Ovary (tissue), 9 donors: Measurements from ENCODE around the gene ERN1. TPM values are rescaled to one million over a fixed set of nuclear protein-coding genes. Genes with fewer than 3 reads are reported as not detected.
A peak's percentile ranks its signal among the peaks of the same experiment; 100 is the strongest.

Experiments
- DNase-seq, 5 donors: peaks; one replicate each; pipeline ENCODE4 v3.0.0-alpha.2; 2019 to 2020
- H3K27ac ChIP-seq, 2 donors: fragments of 200-600 bp; one replicate each; pipeline versions ENCODE4 v1.5.1 to v1.8.0; 2019 to 2022
- H3K27me3 ChIP-seq: fragments of 200-600 bp; one replicate; pipeline ENCODE4 v1.8.0; 2022
- H3K36me3 ChIP-seq: fragments of 200-600 bp; sonication (generic); one replicate; pipeline ENCODE4 v1.5.1; 2019
- H3K4me1 ChIP-seq: one replicate; pipeline ENCODE4 v1.8.1; 2013; ENCODE audit warnings: mild to moderate bottlenecking, moderate library complexity; ENCODE audit not compliant: insufficient read depth
- H3K4me3 ChIP-seq: fragments of 200-600 bp; sonication (generic); one replicate; pipeline ENCODE4 v1.5.1; 2017
- H3K9me3 ChIP-seq, 2 donors: fragments of 200-600 bp in 1 of 2; sonication (generic) in 1 of 2; one replicate each; pipeline versions ENCODE4 v1.5.1 to v1.8.1; 2013 to 2019; ENCODE audit warnings: mild to moderate bottlenecking in 1 of 2, moderate library complexity in 1 of 2
- EP300 ChIP-seq: sonication (generic); formaldehyde crosslinking; IDR thresholded peaks from one replicate; pipeline ENCODE4 v1.6.1; 2017; ENCODE audit warnings: antibody characterized with exemption
- POLR2A ChIP-seq: fragments of 450-650 bp; IDR thresholded peaks from one replicate; pipeline ENCODE4 v1.6.1; 2017; ENCODE audit warnings: antibody characterized with exemption, mild to moderate bottlenecking, moderate library complexity
- WGBS, 3 donors: extraction: QIAGEN DNeasy Blood & Tissue Kit in 1 of 3; methylation state at CpG; one replicate each; pipeline versions ENCODE4 v1.1.5 to v1.1.7; 2013 to 2017; 5-methylcytosine and 5-hydroxymethylcytosine counted together
- intact Hi-C, 4 donors: fragments of 100-400 bp; cut with DNase I; formaldehyde crosslinking; loops; one replicate each; pipeline versions ENCODE4 v1.11.0 to v1.15.1; 2022 to 2023
- polyA plus RNA-seq, 2 donors: library from polyadenylated mRNA; stranded (reverse); fragments of 200-250 nt in 1 of 2; fragments of 350-450 nt in 1 of 2; fragmentation: Illumina TruSeq in 1 of 2; extraction: RNeasy Lipid Tissue Mini Kit (QIAGEN cat#74804) in 1 of 2; gene quantifications; one replicate each; pipeline ENCODE4 v1.2.3, GENCODE V29; 2013 to 2014
- total RNA-seq, 7 donors: library from RNA; depleted of rRNA in 2 of 7; stranded (reverse); fragments of >200 nt in 2 of 7; fragmentation: NEBNext Ultra II Directional in 3 of 7; extraction: Animal tissue kit (Norgen Biotek cat#: 25700) in 3 of 7; gene quantifications; one replicate each; pipeline versions ENCODE4 v1.1.0 to v1.2.4, GENCODE V29; 2016 to 2023
- TF ChIP-seq, protein P1 (sequence below), 3 donors: fragments of 450-650 bp in 2 of 3; fragments of 200-600 bp in 1 of 3; IDR thresholded peaks; one replicate each; pipeline versions ENCODE4 v1.5.1 to v1.8.0; 2016 to 2022; ENCODE audit warnings: antibody characterized with exemption in 3 of 3, mild to moderate bottlenecking in 1 of 3
- donor health status: DM: no; HTN: no; CAD: no; lungs with moderate emphysema.
- donor health status: DM: no; HTN: no; CAD: no.
- donor health status: Bipolar disorder and iron deficiency.
- donor health status: DM: yes; HTN: yes; CAD: no.
- donor health status: DM: no; HTN: no; CAD: no.
- donor health status: DM: yes; HTN: yes; CAD: no.

The ERN1 gene
- total and polyA plus RNA-seq, 9 donors = 8.1 to 73.4 (median 30.4) TPM

- Histone ChIP-seq H3K27me3 (no peaks in the 10 kb centered on the region), H3K4me3 (no peak overlapping the region), H3K27ac (no peak overlapping the region), H3K9me3 (no peaks in the 10 kb centered on the region), H3K4me1 (no peaks in the 10 kb centered on the region), H3K36me3 (no peaks in the 10 kb centered on the region)
- no peak for TF ChIP-seq EP300
- TF ChIP-seq POLR2A = no peak
- TF ChIP-seq, protein P1, sequence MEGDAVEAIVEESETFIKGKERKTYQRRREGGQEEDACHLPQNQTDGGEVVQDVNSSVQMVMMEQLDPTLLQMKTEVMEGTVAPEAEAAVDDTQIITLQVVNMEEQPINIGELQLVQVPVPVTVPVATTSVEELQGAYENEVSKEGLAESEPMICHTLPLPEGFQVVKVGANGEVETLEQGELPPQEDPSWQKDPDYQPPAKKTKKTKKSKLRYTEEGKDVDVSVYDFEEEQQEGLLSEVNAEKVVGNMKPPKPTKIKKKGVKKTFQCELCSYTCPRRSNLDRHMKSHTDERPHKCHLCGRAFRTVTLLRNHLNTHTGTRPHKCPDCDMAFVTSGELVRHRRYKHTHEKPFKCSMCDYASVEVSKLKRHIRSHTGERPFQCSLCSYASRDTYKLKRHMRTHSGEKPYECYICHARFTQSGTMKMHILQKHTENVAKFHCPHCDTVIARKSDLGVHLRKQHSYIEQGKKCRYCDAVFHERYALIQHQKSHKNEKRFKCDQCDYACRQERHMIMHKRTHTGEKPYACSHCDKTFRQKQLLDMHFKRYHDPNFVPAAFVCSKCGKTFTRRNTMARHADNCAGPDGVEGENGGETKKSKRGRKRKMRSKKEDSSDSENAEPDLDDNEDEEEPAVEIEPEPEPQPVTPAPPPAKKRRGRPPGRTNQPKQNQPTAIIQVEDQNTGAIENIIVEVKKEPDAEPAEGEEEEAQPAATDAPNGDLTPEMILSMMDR (IDR thresholded peaks at IDR 0.05) = no peak
- 27 to 35% (median 29%) methylated on average over 5 of the region's 5 CpGs for WGBS, 3 donors
- peak in 1 of 5 donors; percentile 55 for DNase-seq
- intact Hi-C loops = no loop called here
Observed at GRCh38 chr17:64058621-64059020, 71.3 kb downstream of the ERN1 start.

DNA sequence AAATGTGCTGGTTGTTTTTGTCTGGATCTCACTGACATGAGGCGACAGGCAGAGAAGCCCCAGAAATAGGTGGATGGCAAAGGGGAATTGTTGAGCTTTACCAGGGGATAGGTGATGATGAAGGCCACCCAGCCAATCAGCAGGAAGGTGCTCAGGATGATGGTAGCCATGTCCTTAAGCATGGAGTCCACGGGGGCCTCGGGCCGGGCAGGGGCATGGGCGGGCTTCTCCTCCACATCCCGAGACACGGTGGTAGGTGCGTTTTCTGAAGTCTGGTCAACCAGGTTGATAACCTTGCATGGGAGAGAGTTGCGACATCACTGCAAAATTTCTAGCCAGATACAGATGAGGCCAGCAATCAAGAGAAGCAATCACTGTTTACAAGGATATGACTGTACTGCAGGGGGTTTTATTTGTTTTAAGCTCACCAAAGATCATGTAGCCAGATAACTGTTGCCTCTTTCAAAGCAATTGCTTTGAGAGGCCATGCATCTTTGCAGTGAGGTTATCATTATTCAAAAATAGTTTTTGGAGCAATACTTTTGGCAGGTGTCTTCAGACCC lies 72.2 kb downstream of the ERN1 start:
- TF ChIP-seq, protein P1 (IDR thresholded peaks at IDR 0.05) = no peak
- TF ChIP-seq POLR2A (no peak), EP300 (no peak)
- WGBS, 3 donors = 87 to 91% (median 89%) methylated on average over 9 of the region's 9 CpGs
- no peaks in the 10 kb centered on the region for H3K36me3 ChIP-seq

GRCh38 chr17:64056269-64057005 lies 73.5 kb downstream of the ERN1 start:
- H3K27me3 ChIP-seq = no peaks in the 10 kb centered on the region
- TF ChIP-seq EP300 (no peak), POLR2A (no peak)
- TF ChIP-seq, protein P1 (IDR thresholded peaks at IDR 0.05) = no peak
- 82 to 86% (median 86%) methylated on average over 12 of the region's 12 CpGs for WGBS, 3 donors
- no peak for DNase-seq
- no peaks in the 10 kb centered on the region for H3K4me1 ChIP-seq
- no peak overlapping the region for H3K27ac ChIP-seq
- no peaks in the 10 kb centered on the region for H3K36me3 ChIP-seq
- no peak overlapping the region for H3K4me3 ChIP-seq
- H3K9me3 ChIP-seq = no peaks in the 10 kb centered on the region
- intact Hi-C loops = no loop called here

More for the DNA sequence above, 72.2 kb downstream of the ERN1 start:
- H3K27me3 ChIP-seq = no peaks in the 10 kb centered on the region
- H3K4me1 ChIP-seq = no peaks in the 10 kb centered on the region
- no peaks in the 10 kb centered on the region for H3K9me3 ChIP-seq
- no peak for DNase-seq
- intact Hi-C loops = no loop called here
- H3K27ac ChIP-seq = no peak overlapping the region
- no peak overlapping the region for H3K4me3 ChIP-seq

- no peak for TF ChIP-seq EP300
- TF ChIP-seq POLR2A = no peak
- TF ChIP-seq, protein P1 (IDR thresholded peaks at IDR 0.05) = no peak
- intact Hi-C loops = no loop called here
- Histone ChIP-seq H3K27me3 (no peaks in the 10 kb centered on the region), H3K9me3 (no peaks in the 10 kb centered on the region), H3K36me3 (no peaks in the 10 kb centered on the region), H3K4me1 (no peaks in the 10 kb centered on the region), H3K4me3 (no peak overlapping the region), H3K27ac (no peak overlapping the region)
- no peak for DNase-seq
- WGBS, 3 donors = 88 to 93% (median 92%) methylated on average over 22 of the region's 22 CpGs
Observed at GRCh38 chr17:64055183-64056142, 74.5 kb downstream of the ERN1 start.
